Karpas-422 (cell line): ENCODE measurements around the gene SIN3A. TPM values are rescaled to one million over a fixed set of nuclear protein-coding genes. Genes with fewer than 3 reads are reported as not detected.
"Not testable (repeated sequence)": the region's sequence is repeated elsewhere in the genome, so short reads cannot be mapped to it uniquely, and the experiment has no call there.

Experiments
- DNase-seq: peaks from one replicate; pipeline ENCODE4 v3.0.0-alpha.2; 2015
- H2AFZ ChIP-seq: fragments of 200-600 bp; sonication (generic); 2 replicates; pipeline ENCODE4 v1.6.1; 2014; ENCODE audit warnings: antibody characterized with exemption, low read length, mixed read lengths
- H3K27ac ChIP-seq: fragments of 200-600 bp; sonication (generic); 2 replicates; pipeline ENCODE4 v1.5.1; 2014; ENCODE audit warnings: mild to moderate bottlenecking, low read length, moderate library complexity
- H3K27me3 ChIP-seq: fragments of 200-600 bp; sonication (generic); 2 replicates; pipeline ENCODE4 v1.6.1; 2014; ENCODE audit warnings: low read length, mixed read lengths
- H3K36me3 ChIP-seq: fragments of 200-600 bp; sonication (generic); 2 replicates; pipeline ENCODE4 v1.6.1; 2014; ENCODE audit warnings: low read length, mixed read lengths; ENCODE audit not compliant: insufficient read depth
- H3K4me1 ChIP-seq: fragments of 200-600 bp; sonication (generic); 2 replicates; pipeline ENCODE4 v1.6.1; 2014; ENCODE audit warnings: mild to moderate bottlenecking, low read length, mixed read lengths
- H3K4me2 ChIP-seq: fragments of 200-600 bp; sonication (generic); 2 replicates; pipeline ENCODE4 v1.6.1; 2014; ENCODE audit warnings: low read length, low read depth, mild to moderate bottlenecking; ENCODE audit not compliant: poor library complexity, severe bottlenecking
- H3K4me3 ChIP-seq: fragments of 200-600 bp; sonication (generic); 2 replicates; pipeline ENCODE4 v1.5.1; 2014; ENCODE audit warnings: mild to moderate bottlenecking, antibody characterized with exemption, low read length, mixed read lengths
- H3K79me2 ChIP-seq: fragments of 200-600 bp; sonication (generic); 2 replicates; pipeline ENCODE4 v1.6.1; 2014; ENCODE audit warnings: mild to moderate bottlenecking, low read length, mixed read lengths
- H3K9ac ChIP-seq: fragments of 200-600 bp; sonication (generic); 2 replicates; pipeline ENCODE4 v1.6.0; 2014; ENCODE audit warnings: low read length
- H3K9me2 ChIP-seq: fragments of 200-600 bp; sonication (generic), shearing (Covaris generic); replicated peaks from 2 replicates; pipeline ENCODE4 v1.6.0; 2014; ENCODE audit warnings: mild to moderate bottlenecking, low read length, moderate library complexity; ENCODE audit not compliant: insufficient read depth
- H3K9me3 ChIP-seq: fragments of 300-700, 200-600 bp; sonication (generic); 2 replicates; pipeline ENCODE4 v1.6.1; 2014; ENCODE audit warnings: low read length, mixed read lengths
- H4K20me1 ChIP-seq: fragments of 200-600 bp; sonication (generic); 2 replicates; pipeline ENCODE4 v1.6.1; 2014; ENCODE audit warnings: mild to moderate bottlenecking, antibody characterized with exemption, low read length, low read depth; ENCODE audit not compliant: insufficient read depth
- total RNA-seq: library from RNA; depleted of rRNA; stranded (reverse); fragments of >200 nt; shearing (Covaris generic); gene quantifications from 2 replicates; pipeline ENCODE4 v1.2.3, GENCODE V29; 2014; ENCODE audit warnings: low replicate concordance

The SIN3A gene
- total RNA-seq, 1 experiment from 2014 or later = 45.3 TPM

DNA sequence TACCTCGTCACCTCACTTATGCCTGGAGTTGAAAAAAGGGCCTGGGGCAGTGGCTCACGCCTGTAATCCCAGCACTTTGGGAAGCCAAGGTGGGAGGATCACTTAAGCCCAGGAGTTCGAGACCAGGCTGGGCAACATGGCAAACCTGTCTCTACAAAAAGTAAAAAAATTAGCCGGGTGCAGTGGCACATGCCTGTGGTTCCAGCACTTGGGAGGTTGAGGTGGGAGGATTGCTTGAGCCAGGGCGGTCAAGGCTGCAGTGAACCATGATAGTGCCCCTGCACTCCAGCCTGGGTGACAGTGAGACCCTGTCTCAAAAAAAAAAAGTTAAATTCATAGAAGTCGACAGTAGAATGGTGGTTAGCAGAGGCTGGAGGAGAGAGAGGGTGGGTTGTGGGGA is 109.3 kb downstream of the SIN3A start:
- Histone ChIP-seq H3K4me3 (no peak overlapping the region), H3K27ac (no peak overlapping the region), H3K79me2 (no peaks in the 10 kb centered on the region), H3K36me3 (no peaks in the 10 kb centered on the region), H3K9me3 (no peaks in the 10 kb centered on the region), H3K4me1 (peaks cover 8% of the 10 kb centered on the region), H3K27me3 (no peaks in the 10 kb centered on the region), H3K4me2 (no peak overlapping the region), H3K9ac (no peak overlapping the region), H4K20me1 (no peaks in the 10 kb centered on the region), H2AFZ (no peak overlapping the region), H3K9me2 (no peaks in the 10 kb centered on the region)
- DNase-seq = no peak

DNA sequence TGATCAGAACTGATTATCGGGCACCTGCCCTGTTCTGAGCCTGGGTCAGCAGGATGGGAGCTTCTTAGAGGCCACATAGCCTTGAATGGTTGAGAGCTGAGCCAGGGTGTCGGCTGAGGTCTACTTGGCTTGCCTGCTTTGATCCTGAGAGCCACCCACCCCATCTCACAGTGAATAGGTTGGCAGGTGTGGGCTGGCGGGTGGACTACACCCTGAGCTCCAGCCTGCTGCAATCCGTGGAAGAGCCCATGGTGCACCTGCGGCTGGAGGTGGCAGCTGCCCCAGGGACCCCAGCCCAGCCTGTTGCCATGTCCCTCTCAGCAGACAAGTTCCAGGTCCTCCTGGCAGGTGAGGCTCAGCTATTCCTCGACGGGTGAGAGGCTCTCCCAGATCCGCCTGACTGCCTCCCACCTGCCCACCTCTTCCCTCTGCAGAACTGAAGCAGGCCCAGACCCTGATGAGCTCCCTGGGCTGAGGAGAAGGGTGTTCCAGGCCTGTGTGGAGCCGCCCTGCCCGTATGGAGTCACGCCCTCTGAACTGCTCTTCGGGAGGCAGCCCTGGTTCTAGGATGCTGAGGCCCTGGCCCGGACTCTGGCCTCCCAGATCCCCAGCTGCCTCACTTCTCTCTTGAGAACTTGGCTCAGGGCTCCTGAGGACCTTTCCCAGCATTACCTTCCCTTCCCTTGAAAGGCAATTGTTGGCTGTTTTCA is 111.8 kb downstream of the SIN3A start:
- no peak for DNase-seq

DNA sequence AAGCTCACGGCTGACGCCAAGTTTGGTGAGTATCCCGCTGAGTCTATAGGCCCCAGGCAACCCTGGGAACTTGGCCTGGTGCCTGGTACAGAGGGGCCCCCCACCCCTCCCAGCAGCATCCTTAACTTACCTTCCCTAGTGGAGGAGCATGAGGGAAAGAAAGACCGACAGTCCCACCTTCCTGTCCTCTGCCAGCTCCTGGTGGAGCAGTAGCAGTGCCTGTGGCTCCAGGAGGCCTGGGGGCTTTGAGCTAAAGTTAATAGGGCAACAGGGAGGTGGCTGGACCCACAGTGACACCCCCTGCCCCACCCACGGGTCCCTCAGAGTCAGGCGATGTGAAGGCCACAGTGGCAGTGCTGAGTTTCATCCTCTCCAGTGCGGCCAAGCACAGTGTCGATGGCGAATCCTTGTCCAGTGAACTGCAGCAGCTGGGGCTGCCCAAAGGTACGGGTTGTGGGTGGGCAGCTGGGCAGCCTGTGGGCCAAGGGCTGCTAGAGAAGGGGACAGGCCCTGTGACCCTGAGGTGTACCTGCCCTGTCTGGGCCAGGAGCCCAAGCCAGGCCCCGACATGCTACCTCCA is 112.7 kb downstream of the SIN3A start:
- no peak overlapping the region for H2AFZ ChIP-seq
- H4K20me1 ChIP-seq = no peaks in the 10 kb centered on the region
- peaks cover 19% of the 10 kb centered on the region for H3K4me1 ChIP-seq
- no peak overlapping the region for H3K9ac ChIP-seq
- no peaks in the 10 kb centered on the region for H3K27me3 ChIP-seq
- no peaks in the 10 kb centered on the region for H3K36me3 ChIP-seq
- no peaks in the 10 kb centered on the region for H3K9me3 ChIP-seq
- H3K9me2 ChIP-seq = no peaks in the 10 kb centered on the region
- no peak overlapping the region for H3K27ac ChIP-seq
- no peak overlapping the region for H3K4me3 ChIP-seq
- H3K4me2 ChIP-seq = no peak overlapping the region
- peaks cover 10% of the 10 kb centered on the region for H3K79me2 ChIP-seq
- no peak for DNase-seq

More for the DNA sequence above, 111.8 kb downstream of the SIN3A start:
- H3K9me3 ChIP-seq = no peaks in the 10 kb centered on the region
- no peak overlapping the region for H3K4me3 ChIP-seq
- H4K20me1 ChIP-seq = no peaks in the 10 kb centered on the region
- H3K4me2 ChIP-seq = no peak overlapping the region
- no peak overlapping the region for H3K9ac ChIP-seq
- no peak overlapping the region for H2AFZ ChIP-seq
- no peaks in the 10 kb centered on the region for H3K27me3 ChIP-seq
- H3K79me2 ChIP-seq = peaks cover 10% of the 10 kb centered on the region
- H3K36me3 ChIP-seq = no peaks in the 10 kb centered on the region
- no peaks in the 10 kb centered on the region for H3K9me2 ChIP-seq
- peaks cover 17% of the 10 kb centered on the region for H3K4me1 ChIP-seq
- no peak overlapping the region for H3K27ac ChIP-seq

DNA sequence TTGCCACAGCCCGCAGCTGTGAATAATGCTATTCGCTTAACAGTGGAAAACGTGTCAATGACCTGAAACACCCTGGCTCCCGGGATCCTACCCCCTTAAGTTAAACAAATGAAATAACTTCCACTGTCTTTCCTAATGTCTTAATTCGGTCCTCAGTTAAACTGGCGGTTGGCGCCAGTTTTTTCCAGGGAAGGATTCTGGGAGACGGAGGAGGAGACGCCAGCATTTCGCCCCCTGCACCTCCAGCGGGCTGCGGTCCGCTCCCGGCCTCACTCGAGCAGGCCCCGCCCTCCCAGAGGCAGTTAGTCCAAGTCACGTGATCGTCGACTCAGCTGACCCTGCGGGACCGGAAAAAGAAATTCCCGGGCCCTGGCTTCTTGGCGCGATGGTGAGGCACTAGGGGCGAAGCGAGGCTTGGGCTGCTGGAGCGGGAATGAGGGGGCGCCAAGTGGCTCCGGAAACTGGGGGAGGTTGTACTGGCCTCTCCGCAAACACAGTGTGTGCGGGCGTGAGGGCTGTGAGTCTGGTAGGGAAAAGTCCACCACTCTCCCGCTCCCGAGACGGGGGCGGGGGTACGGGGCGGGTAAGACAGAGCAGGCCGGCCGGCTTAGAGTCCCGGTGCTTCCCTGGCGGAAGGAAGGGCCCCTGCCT is 115.7 kb downstream of the SIN3A start, which contains the start of gene COMMD4:
TSS of gene COMMD4 (plus strand) at position 359 of the 651 bp plus-strand sequence. CDS start at position 386, 27 bp downstream.
- Histone ChIP-seq H2AFZ (peak within 1 kb of the TSS; percentile 1; the same call in 1 of the 2 replicates), H3K79me2 (peaks cover 10% of the 10 kb centered on the region), H3K27ac (no peak within 1 kb of the TSS; the same call in 1 of the 2 replicates), H3K27me3 (no peaks in the 10 kb centered on the region), H3K9me3 (no peaks in the 10 kb centered on the region), H4K20me1 (no peaks in the 10 kb centered on the region), H3K36me3 (no peaks in the 10 kb centered on the region), H3K9ac (peak within 1 kb of the TSS; percentile 80), H3K4me2 (peak within 1 kb of the TSS; percentile 96), H3K9me2 (no peaks in the 10 kb centered on the region), H3K4me3 (peak within 1 kb of the TSS; percentile 73), H3K4me1 (peaks cover 23% of the 10 kb centered on the region)
- peak; percentile 97 for DNase-seq

DNA sequence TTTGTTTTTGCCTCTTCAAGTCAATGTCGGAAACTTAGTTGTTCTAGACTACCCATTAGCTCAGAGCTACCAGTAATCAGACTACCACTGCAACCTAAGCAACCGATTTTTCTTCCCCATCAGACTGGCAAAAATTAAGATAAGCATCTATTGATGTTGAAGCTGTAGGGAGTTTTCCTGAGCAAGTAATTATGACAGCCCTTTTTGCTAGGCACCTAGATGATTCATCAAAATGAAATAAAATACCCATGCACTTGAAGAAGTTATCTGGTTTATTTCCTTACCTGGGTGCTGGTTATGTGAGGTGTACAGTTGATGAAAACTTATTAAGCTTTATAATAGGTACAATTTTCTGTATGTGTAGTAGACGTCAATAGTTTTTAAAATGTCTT is 116.2 kb downstream of the SIN3A start:
- no peaks in the 10 kb centered on the region for H3K36me3 ChIP-seq
- no peak overlapping the region for H3K27ac ChIP-seq

GRCh38 chr15:75333654-75334419 is 117.7 kb downstream of the SIN3A start:
- Histone ChIP-seq H3K79me2 (peaks cover 10% of the 10 kb centered on the region), H2AFZ (peak overlapping the region; percentile 43; the same call in 1 of the 2 replicates), H3K4me1 (peaks cover 23% of the 10 kb centered on the region)
- not testable (repeated sequence) for H3K9me2 ChIP-seq, H3K27ac ChIP-seq, H3K36me3 ChIP-seq, H4K20me1 ChIP-seq, H3K4me2 ChIP-seq, H3K9ac ChIP-seq, H3K4me3 ChIP-seq, H3K9me3 ChIP-seq, H3K27me3 ChIP-seq
- DNase-seq = peak; percentile 67

More for the DNA sequence above, 116.2 kb downstream of the SIN3A start:
- Histone ChIP-seq H3K27me3 (no peaks in the 10 kb centered on the region), H3K4me1 (peaks cover 23% of the 10 kb centered on the region), H4K20me1 (no peaks in the 10 kb centered on the region), H2AFZ (peak overlapping the region; percentile 1; the same call in 1 of the 2 replicates), H3K9ac (peak overlapping the region; percentile 80), H3K4me2 (peak overlapping the region; percentile 96), H3K9me2 (no peaks in the 10 kb centered on the region), H3K9me3 (no peaks in the 10 kb centered on the region), H3K79me2 (peaks cover 10% of the 10 kb centered on the region), H3K4me3 (peak overlapping the region; percentile 73)
- no peak for DNase-seq

DNA sequence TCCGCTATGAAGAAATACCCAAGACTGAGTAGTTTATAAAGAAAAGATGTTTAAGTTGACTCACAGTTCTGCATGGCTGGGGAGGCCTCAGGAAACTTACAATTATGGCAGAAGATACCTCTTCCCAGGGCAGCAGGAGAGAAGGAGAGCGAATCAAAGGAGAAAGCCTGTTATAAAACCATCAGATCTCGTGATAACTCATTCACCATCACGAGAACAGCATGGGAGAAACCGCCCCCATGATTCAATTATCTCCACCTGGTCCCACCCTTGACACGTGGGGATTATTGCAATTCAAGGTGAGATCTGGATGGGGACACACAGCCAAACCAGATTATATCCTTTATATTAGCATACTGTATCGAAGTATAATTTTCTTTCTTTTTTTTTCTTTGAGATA is 119.4 kb downstream of the SIN3A start:
- not testable (repeated sequence) for H3K27me3 ChIP-seq, H3K9me2 ChIP-seq, H3K27ac ChIP-seq, H4K20me1 ChIP-seq, H3K4me2 ChIP-seq, H3K9me3 ChIP-seq, H3K4me3 ChIP-seq, H2AFZ ChIP-seq, H3K36me3 ChIP-seq, H3K9ac ChIP-seq
- peaks cover 23% of the 10 kb centered on the region for H3K4me1 ChIP-seq
- H3K79me2 ChIP-seq = peaks cover 10% of the 10 kb centered on the region
- DNase-seq = peak; percentile 53

DNA sequence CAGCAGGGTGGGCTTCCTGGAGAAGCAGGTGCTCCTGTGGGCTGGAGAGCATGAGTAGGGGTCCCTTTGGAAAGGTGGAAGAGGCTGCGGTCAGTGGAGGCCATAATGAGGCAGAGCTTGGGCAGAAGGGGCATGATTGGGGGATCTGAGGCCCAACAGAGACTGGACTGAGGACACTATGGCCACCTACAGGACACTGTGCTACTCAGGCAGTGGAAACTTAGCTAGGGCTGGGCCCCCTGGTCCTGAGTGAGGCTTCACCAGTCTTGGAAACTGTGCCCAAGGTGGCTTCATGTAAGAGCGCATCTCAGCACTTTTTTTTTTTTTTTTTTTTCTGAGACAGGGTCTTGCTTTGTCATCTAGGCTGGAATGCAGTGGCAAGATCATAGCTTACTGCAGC is 121.9 kb downstream of the SIN3A start:
- Histone ChIP-seq H3K27ac (no peak overlapping the region), H3K79me2 (no peaks in the 10 kb centered on the region), H4K20me1 (no peaks in the 10 kb centered on the region), H3K9me2 (no peaks in the 10 kb centered on the region), H3K27me3 (no peaks in the 10 kb centered on the region), H3K4me3 (no peak overlapping the region), H3K9ac (no peak overlapping the region), H3K4me2 (no peak overlapping the region), H3K9me3 (no peaks in the 10 kb centered on the region), H3K4me1 (peaks cover 17% of the 10 kb centered on the region), H2AFZ (no peak overlapping the region), H3K36me3 (no peaks in the 10 kb centered on the region)
- DNase-seq = no peak
